ENCODE measurements around the gene ZIC1.

Gene ZIC1

DNA sequence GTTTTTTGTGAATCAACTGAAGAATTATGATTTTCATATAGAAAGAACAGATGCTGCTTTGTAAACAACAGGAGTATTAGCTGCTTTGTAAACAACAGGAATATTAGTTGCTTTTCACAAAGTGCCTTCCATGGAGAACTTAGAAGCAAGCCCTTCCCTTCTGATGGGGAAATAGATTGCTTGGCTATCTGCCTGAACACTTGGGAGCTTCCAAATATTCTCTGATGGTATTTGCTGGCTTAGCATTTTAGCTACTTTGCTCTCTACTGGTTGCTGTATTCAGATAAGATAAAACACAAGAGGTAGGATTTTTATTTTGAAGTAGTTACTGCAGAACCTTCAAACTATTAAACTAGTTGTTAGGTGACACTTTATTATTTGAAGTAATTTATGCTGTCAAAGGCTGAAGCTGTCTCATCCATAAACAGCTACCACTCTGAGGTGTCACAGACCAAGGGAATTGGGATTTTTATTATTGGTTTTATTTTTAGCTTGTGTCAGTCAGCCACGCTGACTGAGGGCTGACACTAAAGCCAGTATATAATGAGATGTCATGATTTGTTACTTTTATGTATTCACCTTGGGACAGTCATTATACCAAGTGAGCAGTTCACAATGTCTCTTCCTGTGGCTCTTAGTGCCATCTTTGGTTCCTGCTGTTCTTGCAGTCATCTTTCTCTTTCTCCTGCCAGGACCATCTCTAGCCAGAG, 50.0 kb downstream of the ZIC1 start:
- no peaks in the 10 kb centered on the region for H3K27me3 ChIP-seq (ENCODE audit: control insufficient read depth, insufficient read depth, low read length)
- no peak overlapping the region for H3K4me3 ChIP-seq (ENCODE audit: low read depth, low read length)
- H3K79me2 ChIP-seq = no peaks in the 10 kb centered on the region
- H3K27ac ChIP-seq = no peak overlapping the region
- H3K4me1 ChIP-seq = no peaks in the 10 kb centered on the region
- no peak overlapping the region for H2AFZ ChIP-seq
- H3K36me3 ChIP-seq (ENCODE audit: control insufficient read depth, insufficient read depth, low read length) = no peaks in the 10 kb centered on the region
- H3K9me3 ChIP-seq (ENCODE audit: control insufficient read depth, low read length) = no peaks in the 10 kb centered on the region
- TF ChIP-seq, protein P1, sequence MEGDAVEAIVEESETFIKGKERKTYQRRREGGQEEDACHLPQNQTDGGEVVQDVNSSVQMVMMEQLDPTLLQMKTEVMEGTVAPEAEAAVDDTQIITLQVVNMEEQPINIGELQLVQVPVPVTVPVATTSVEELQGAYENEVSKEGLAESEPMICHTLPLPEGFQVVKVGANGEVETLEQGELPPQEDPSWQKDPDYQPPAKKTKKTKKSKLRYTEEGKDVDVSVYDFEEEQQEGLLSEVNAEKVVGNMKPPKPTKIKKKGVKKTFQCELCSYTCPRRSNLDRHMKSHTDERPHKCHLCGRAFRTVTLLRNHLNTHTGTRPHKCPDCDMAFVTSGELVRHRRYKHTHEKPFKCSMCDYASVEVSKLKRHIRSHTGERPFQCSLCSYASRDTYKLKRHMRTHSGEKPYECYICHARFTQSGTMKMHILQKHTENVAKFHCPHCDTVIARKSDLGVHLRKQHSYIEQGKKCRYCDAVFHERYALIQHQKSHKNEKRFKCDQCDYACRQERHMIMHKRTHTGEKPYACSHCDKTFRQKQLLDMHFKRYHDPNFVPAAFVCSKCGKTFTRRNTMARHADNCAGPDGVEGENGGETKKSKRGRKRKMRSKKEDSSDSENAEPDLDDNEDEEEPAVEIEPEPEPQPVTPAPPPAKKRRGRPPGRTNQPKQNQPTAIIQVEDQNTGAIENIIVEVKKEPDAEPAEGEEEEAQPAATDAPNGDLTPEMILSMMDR (IDR thresholded peaks at IDR 0.05) = no peak
- H3K9ac ChIP-seq = no peak overlapping the region
- H3K4me2 ChIP-seq (ENCODE audit: low read length) = no peak overlapping the region

DNA sequence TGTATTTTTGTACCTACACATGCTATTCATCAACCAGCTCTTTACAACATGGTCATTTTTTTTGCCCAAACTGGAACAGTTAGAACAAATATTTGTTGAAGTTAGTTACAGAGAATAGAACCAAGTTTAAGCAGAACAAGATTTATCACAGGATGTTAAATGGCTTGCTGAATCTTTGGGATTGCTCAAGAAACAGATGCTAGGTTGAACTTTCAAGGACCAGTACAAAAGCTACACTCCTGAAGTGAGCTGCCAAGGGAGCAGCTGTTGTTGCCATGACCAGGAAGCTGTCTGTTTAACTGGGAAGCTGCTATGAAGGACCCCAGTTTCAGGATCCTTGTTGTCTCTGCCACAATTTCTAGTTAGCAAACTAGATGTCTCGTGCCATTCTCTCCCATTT, 53.7 kb downstream of the ZIC1 start:
- no peak overlapping the region for H3K4me2 ChIP-seq (ENCODE audit: low read length)
- no peaks in the 10 kb centered on the region for H3K27me3 ChIP-seq (ENCODE audit: control insufficient read depth, insufficient read depth, low read length)
- TF ChIP-seq, protein P1 (IDR thresholded peaks at IDR 0.05) = no peak
- H2AFZ ChIP-seq = no peak overlapping the region
- no peaks in the 10 kb centered on the region for H3K79me2 ChIP-seq
- H3K9me3 ChIP-seq (ENCODE audit: control insufficient read depth, low read length) = no peaks in the 10 kb centered on the region
- no peak overlapping the region for H3K9ac ChIP-seq
- H3K36me3 ChIP-seq (ENCODE audit: control insufficient read depth, insufficient read depth, low read length) = no peaks in the 10 kb centered on the region
- H3K4me1 ChIP-seq = no peaks in the 10 kb centered on the region
- no peak overlapping the region for H3K4me3 ChIP-seq (ENCODE audit: low read depth, low read length)
- H3K27ac ChIP-seq = no peak overlapping the region
